H1 (cell line): Measurements from ENCODE around the gene CLEC14A. TPM values are rescaled to one million over a fixed set of nuclear protein-coding genes. Genes with fewer than 3 reads are reported as not detected.

ENCODE experiments used
- CTCF ChIA-PET: fragments of 300-600 bp; sonication (Branson Sonifier 250); formaldehyde crosslinking; loops from one replicate; lab custom pipeline; 2021; ENCODE audit not compliant: partially characterized antibody; lab: Charles Lee
- POLR2A ChIA-PET: fragments of 300-600 bp; sonication (Branson Sonifier 250); formaldehyde crosslinking; loops from one replicate; lab custom pipeline; 2021; ENCODE audit warnings: inconsistent platforms; ENCODE audit not compliant: partially characterized antibody; lab: Charles Lee
- DNase-seq, 2 experiments: peaks; one replicate each; pipeline versions ENCODE4 v3.0.0 to v3.0.0-alpha.2; 2010 to 2022; ENCODE audit warnings: low spot score in 2 of 2, low read depth in 1 of 2, mixed read lengths in 1 of 2
- FAIRE-seq: peaks from 2 replicates; lab custom pipeline; 2011; peaks lifted over from hg19 to GRCh38; lab: Jason Lieb, UNC
- H2AFZ ChIP-seq: 2 replicates; pipeline ENCODE4 v1.8.1; 2012; ENCODE audit warnings: low read length, inconsistent platforms
- H2AK5ac ChIP-seq: 2 replicates; pipeline ENCODE4 v1.6.1; 2013; ENCODE audit warnings: low read depth, low read length
- H2BK120ac ChIP-seq: replicated peaks from 2 replicates; pipeline ENCODE3; 2013; ENCODE audit warnings: low read depth, low read length, inconsistent platforms
- H2BK12ac ChIP-seq: 2 replicates; pipeline ENCODE4 v1.6.1; 2013; ENCODE audit warnings: low read depth, low read length
- H2BK15ac ChIP-seq: 2 replicates; pipeline ENCODE4 v1.6.1; 2013; ENCODE audit warnings: low read length
- H2BK20ac ChIP-seq: 2 replicates; pipeline ENCODE4 v1.6.1; 2013; ENCODE audit warnings: low read length
- H2BK5ac ChIP-seq: 2 replicates; pipeline ENCODE4 v1.6.1; 2013; ENCODE audit warnings: low read depth, low read length
- H3K14ac ChIP-seq: 2 replicates; pipeline ENCODE4 v1.6.1; 2013; ENCODE audit warnings: inconsistent platforms; ENCODE audit not compliant: insufficient read length
- H3K18ac ChIP-seq: 2 replicates; pipeline ENCODE4 v1.6.1; 2013; ENCODE audit warnings: low read length; ENCODE audit errors: extremely low read depth
- H3K23ac ChIP-seq: 2 replicates; pipeline ENCODE4 v1.6.1; 2013; ENCODE audit warnings: inconsistent platforms; ENCODE audit not compliant: insufficient read length
- H3K23me2 ChIP-seq: 2 replicates; pipeline ENCODE4 v1.6.1; 2013; ENCODE audit warnings: low read depth, low read length
- H3K27ac ChIP-seq: 2 replicates; pipeline ENCODE4 v1.6.1; 2011; ENCODE audit warnings: low read depth, low read length, inconsistent platforms
- H3K27me3 ChIP-seq, 4 experiments: replicated peaks in 1 of 4; 1 replicate in 1 of 4; 2 replicates in 3 of 4; pipeline versions ENCODE4 v1.6.1 to v1.8.1; 2011 to 2013; ENCODE audit warnings: low read length in 3 of 4, mild to moderate bottlenecking in 3 of 4, inconsistent platforms in 2 of 4, mixed read lengths in 2 of 4, moderate library complexity in 1 of 4; ENCODE audit not compliant: control insufficient read depth in 3 of 4, insufficient read depth in 3 of 4; ENCODE audit errors: extremely low read depth in 1 of 4
- H3K36me3 ChIP-seq, 4 experiments: 2 replicates each; pipeline versions ENCODE4 v1.6.1 to v1.8.1; 2011 to 2013; ENCODE audit warnings: mild to moderate bottlenecking in 4 of 4, low read length in 3 of 4, moderate library complexity in 2 of 4, control low read depth in 1 of 4, inconsistent platforms in 1 of 4; ENCODE audit not compliant: insufficient read depth in 4 of 4, control insufficient read depth in 2 of 4
- H3K4ac ChIP-seq: replicated peaks from 2 replicates; pipeline ENCODE3; 2013; ENCODE audit warnings: low read length, low read depth, mixed read lengths, inconsistent platforms; ENCODE audit not compliant: insufficient read length
- H3K4me1 ChIP-seq, 4 experiments: replicated peaks in 1 of 4; 1 replicate in 1 of 4; 2 replicates in 3 of 4; pipeline versions ENCODE4 v1.6.1 to v1.8.1; 2011 to 2013; ENCODE audit warnings: low read length in 3 of 4, inconsistent platforms in 2 of 4, mixed read lengths in 1 of 4; ENCODE audit not compliant: insufficient read depth in 4 of 4, control insufficient read depth in 3 of 4
- H3K4me2 ChIP-seq, 2 experiments: 2 replicates each; pipeline versions ENCODE4 v1.6.1 to v1.8.1; 2011 to 2013; ENCODE audit warnings: low read depth in 2 of 2, low read length in 2 of 2, control low read depth in 1 of 2, inconsistent platforms in 1 of 2, mild to moderate bottlenecking in 1 of 2; ENCODE audit not compliant: insufficient read depth in 1 of 2
- H3K4me3 ChIP-seq, 4 experiments: fragments of 200-600, 300-600 bp in 1 of 4; sonication (generic), shearing (Covaris generic), sonication (Bioruptor Twin) in 1 of 4; 2 replicates each; pipeline versions ENCODE4 v1.5.1 to v1.8.1; 2011 to 2016; ENCODE audit warnings: low read length in 4 of 4, low read depth in 3 of 4, control low read depth in 2 of 4, inconsistent platforms in 2 of 4, mild to moderate bottlenecking in 2 of 4, mixed read lengths in 1 of 4, moderate library complexity in 1 of 4; ENCODE audit not compliant: insufficient read depth in 2 of 4; ENCODE audit errors: extremely low read depth in 1 of 4
- H3K56ac ChIP-seq: replicated peaks from 2 replicates; pipeline ENCODE3; 2013; ENCODE audit warnings: low read depth, mild to moderate bottlenecking, mixed read lengths, low read length, inconsistent platforms; ENCODE audit not compliant: insufficient read length
- H3K79me1 ChIP-seq: 2 replicates; pipeline ENCODE4 v1.6.1; 2013; ENCODE audit warnings: low read depth, low read length, control low read depth
- H3K79me2 ChIP-seq, 2 experiments: 2 replicates each; pipeline versions ENCODE4 v1.6.1 to v1.8.1; 2012 to 2013; ENCODE audit warnings: low read length in 2 of 2, mild to moderate bottlenecking in 2 of 2, inconsistent platforms in 1 of 2; ENCODE audit not compliant: insufficient read depth in 2 of 2, control insufficient read depth in 1 of 2
- H3K9ac ChIP-seq, 4 experiments: replicated peaks in 1 of 4; 1 replicate in 1 of 4; 2 replicates in 3 of 4; pipeline versions ENCODE4 v1.6.1 to v1.8.1; 2011 to 2013; ENCODE audit warnings: low read depth in 3 of 4, low read length in 3 of 4, control low read depth in 2 of 4, mild to moderate bottlenecking in 2 of 4, moderate library complexity in 2 of 4, inconsistent platforms in 1 of 4; ENCODE audit errors: extremely low read depth in 1 of 4
- H3K9me3 ChIP-seq, 2 experiments: 2 replicates each; pipeline versions ENCODE4 v1.6.1 to v1.8.1; 2012 to 2013; ENCODE audit warnings: mild to moderate bottlenecking in 2 of 2, moderate library complexity in 2 of 2, control low read depth in 1 of 2, inconsistent platforms in 1 of 2, low read depth in 1 of 2, low read length in 1 of 2, mixed read lengths in 1 of 2; ENCODE audit not compliant: insufficient read depth in 2 of 2
- H4K20me1 ChIP-seq, 2 experiments: replicated peaks in 1 of 2; 2 replicates each; pipeline versions ENCODE3 to v1.8.1; 2011 to 2013; ENCODE audit warnings: inconsistent platforms in 2 of 2, low read length in 2 of 2, mild to moderate bottlenecking in 1 of 2; ENCODE audit not compliant: insufficient read depth in 2 of 2, control insufficient read depth in 1 of 2
- H4K5ac ChIP-seq: 2 replicates; pipeline ENCODE4 v1.6.1; 2013; ENCODE audit warnings: low read length, low read depth, mixed read lengths, inconsistent platforms; ENCODE audit not compliant: insufficient read length
- H4K8ac ChIP-seq: 2 replicates; pipeline ENCODE4 v1.8.0; 2013; ENCODE audit warnings: mild to moderate bottlenecking, moderate library complexity, low read length, inconsistent platforms; ENCODE audit not compliant: insufficient read depth; ENCODE audit errors: extremely low read depth
- H4K91ac ChIP-seq: replicated peaks from 2 replicates; pipeline ENCODE3; 2013; ENCODE audit warnings: low read length, mixed read lengths, inconsistent platforms; ENCODE audit not compliant: insufficient read length
- RNF2 ChIP-seq: fragments of 200-900, 300-1000 bp; sonication (generic); IDR thresholded peaks from 2 replicates; pipeline ENCODE4 v1.7.1; 2016; ENCODE audit warnings: borderline replicate concordance, low read depth, mild to moderate bottlenecking, antibody characterized with exemption, low read length; ENCODE audit not compliant: poor library complexity, severe bottlenecking; ENCODE audit errors: missing control alignments
- SAP30 ChIP-seq: fragments of 300-600 bp; sonication (generic); IDR thresholded peaks from 2 replicates; pipeline ENCODE4 v1.7.1; 2012; ENCODE audit warnings: low read length, moderate library complexity, mild to moderate bottlenecking, inconsistent platforms; ENCODE audit not compliant: insufficient read depth, insufficient replicate concordance
- TAF7 ChIP-seq: optimal IDR thresholded peaks from 2 replicates; pipeline ENCODE3; 2011; ENCODE audit warnings: low read depth, mild to moderate bottlenecking, inconsistent platforms, low read length, moderate library complexity, borderline replicate concordance
- polyA plus RNA-seq, 7 experiments: library from polyadenylated mRNA; depleted of rRNA in 3 of 7; stranded (reverse) in 5 of 7; unstranded in 2 of 7; fragments of >200 nt in 5 of 7; fragments of 200-250 nt in 2 of 7; gene quantifications; 1 replicate in 5 of 7; 2 replicates in 1 of 7; 4 replicates in 1 of 7; pipeline versions ENCODE4 v1.2.1 to v1.2.3, GENCODE V29; 2011 to 2013; ENCODE audit warnings: missing spikeins in 2 of 7, mixed read lengths in 2 of 7
- total RNA-seq: library from RNA; stranded (reverse); fragmentation: NEBNext Ultra II Directional; extraction: Animal tissue kit (Norgen Biotek cat#: 25700); gene quantifications from 2 replicates; pipeline ENCODE4 v1.2.1, GENCODE V29; 2021

Gene CLEC14A
- total and polyA plus RNA-seq, 2 of the 8 experiments (the other 6 are each of a cell fraction or from before 2014, with no cell fraction given) = 0.09 to 0.13 TPM

GRCh38 chr14:38282936-38283335 lies 27.0 kb upstream of the CLEC14A start:
- Histone ChIP-seq H4K20me1 (no peaks in the 10 kb centered on the region), H3K23ac (no peak overlapping the region), H3K23me2 (no peaks in the 10 kb centered on the region), H3K9me3 (no peaks in the 10 kb centered on the region), H3K9ac (no peak overlapping the region), H3K14ac (no peak overlapping the region), H4K5ac (no peak overlapping the region), H3K56ac (no peak overlapping the region), H3K18ac (no peak overlapping the region), H3K4me1 (no peaks in the 10 kb centered on the region), H2BK5ac (no peak overlapping the region), H4K8ac (no peak overlapping the region), H2BK12ac (no peak overlapping the region), H2BK15ac (no peak overlapping the region), H2BK20ac (no peak overlapping the region), H3K79me2 (no peaks in the 10 kb centered on the region), H4K91ac (no peak overlapping the region), H2BK120ac (no peak overlapping the region), H3K36me3 (no peaks in the 10 kb centered on the region), H3K4ac (no peak overlapping the region), H2AK5ac (no peak overlapping the region), H3K4me2 (no peak overlapping the region), H3K27me3 (no peaks in the 10 kb centered on the region), H3K27ac (no peak overlapping the region), H2AFZ (no peak overlapping the region), H3K79me1 (no peaks in the 10 kb centered on the region), H3K4me3 (no peak overlapping the region)
- ChIA-PET CTCF (no interaction called here), POLR2A (no interaction called here)
- DNase-seq = no peak
- FAIRE-seq = no peak
- no peak for TF ChIP-seq TAF7
- TF ChIP-seq SAP30 = no peak
- no peak for TF ChIP-seq RNF2
